ENCODE measurements around the gene P2RY6. TPM values are rescaled to one million over a fixed set of nuclear protein-coding genes. Genes with fewer than 3 reads are reported as not detected.
A peak's percentile ranks its signal among the peaks of the same experiment; 100 is the strongest.

The P2RY6 gene
- total RNA-seq, 2 donors from 2014 or later, result 7.7 to 13.4 TPM

DNA sequence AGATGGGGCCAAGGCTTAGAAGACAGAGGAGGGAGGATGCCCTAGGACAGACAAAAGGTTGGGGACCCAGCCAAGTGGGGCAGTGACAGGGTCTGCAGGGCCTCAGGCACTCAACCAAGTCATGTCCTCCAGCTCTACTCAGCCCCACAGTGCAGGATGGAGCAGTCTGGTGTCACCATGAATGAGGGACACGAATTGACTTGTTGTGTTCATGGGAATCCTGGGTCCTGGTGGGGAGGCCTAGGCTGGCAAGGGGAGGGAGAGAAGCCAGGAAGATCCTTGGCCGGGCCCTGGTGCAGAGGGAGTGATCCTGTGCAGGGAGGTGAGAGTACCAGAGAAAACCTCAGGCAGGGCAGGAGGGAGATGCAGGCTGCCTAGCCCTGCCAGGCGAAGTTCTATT, 12.0 kb downstream of the P2RY6 start:
- ATAC-seq (ENCODE audit: insufficient number of reproducible peaks, low FRiP score, low read depth), result no peak
- Histone ChIP-seq H3K4me1 (ENCODE audit: control insufficient read depth in 1 of 2, low read depth in 2 of 2) (peaks cover 10 to 12% of the 10 kb centered on the region in 2 donors), H3K27me3 (replicated peaks; ENCODE audit: insufficient read depth) (no peaks in the 10 kb centered on the region), H3K4me3 (no peak overlapping the region), H3K36me3 (no peaks in the 10 kb centered on the region), H3K27ac (no peak overlapping the region), H3K9me3 (no peaks in the 10 kb centered on the region)
- DNase-seq (ENCODE audit: low spot score), result no peak
- TF ChIP-seq, protein P1, sequence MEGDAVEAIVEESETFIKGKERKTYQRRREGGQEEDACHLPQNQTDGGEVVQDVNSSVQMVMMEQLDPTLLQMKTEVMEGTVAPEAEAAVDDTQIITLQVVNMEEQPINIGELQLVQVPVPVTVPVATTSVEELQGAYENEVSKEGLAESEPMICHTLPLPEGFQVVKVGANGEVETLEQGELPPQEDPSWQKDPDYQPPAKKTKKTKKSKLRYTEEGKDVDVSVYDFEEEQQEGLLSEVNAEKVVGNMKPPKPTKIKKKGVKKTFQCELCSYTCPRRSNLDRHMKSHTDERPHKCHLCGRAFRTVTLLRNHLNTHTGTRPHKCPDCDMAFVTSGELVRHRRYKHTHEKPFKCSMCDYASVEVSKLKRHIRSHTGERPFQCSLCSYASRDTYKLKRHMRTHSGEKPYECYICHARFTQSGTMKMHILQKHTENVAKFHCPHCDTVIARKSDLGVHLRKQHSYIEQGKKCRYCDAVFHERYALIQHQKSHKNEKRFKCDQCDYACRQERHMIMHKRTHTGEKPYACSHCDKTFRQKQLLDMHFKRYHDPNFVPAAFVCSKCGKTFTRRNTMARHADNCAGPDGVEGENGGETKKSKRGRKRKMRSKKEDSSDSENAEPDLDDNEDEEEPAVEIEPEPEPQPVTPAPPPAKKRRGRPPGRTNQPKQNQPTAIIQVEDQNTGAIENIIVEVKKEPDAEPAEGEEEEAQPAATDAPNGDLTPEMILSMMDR (IDR thresholded peaks at IDR 0.05), result no peak

GRCh38 chr11:73285721-73286120, 13.6 kb downstream of the P2RY6 start:
- H3K36me3 ChIP-seq, result no peaks in the 10 kb centered on the region
- H3K4me1 ChIP-seq (ENCODE audit: control insufficient read depth in 1 of 2, low read depth in 2 of 2), result peaks cover 17 to 18% of the 10 kb centered on the region in 2 donors
- TF ChIP-seq, protein P1 (IDR thresholded peaks at IDR 0.05), result no peak
- ATAC-seq (ENCODE audit: insufficient number of reproducible peaks, low FRiP score, low read depth), result no peak
- DNase-seq (ENCODE audit: low spot score), result no peak
- H3K27me3 ChIP-seq (replicated peaks; ENCODE audit: insufficient read depth), result no peaks in the 10 kb centered on the region
- H3K27ac ChIP-seq, result no peak overlapping the region
- no peaks in the 10 kb centered on the region for H3K9me3 ChIP-seq
- H3K4me3 ChIP-seq, result no peak overlapping the region

DNA sequence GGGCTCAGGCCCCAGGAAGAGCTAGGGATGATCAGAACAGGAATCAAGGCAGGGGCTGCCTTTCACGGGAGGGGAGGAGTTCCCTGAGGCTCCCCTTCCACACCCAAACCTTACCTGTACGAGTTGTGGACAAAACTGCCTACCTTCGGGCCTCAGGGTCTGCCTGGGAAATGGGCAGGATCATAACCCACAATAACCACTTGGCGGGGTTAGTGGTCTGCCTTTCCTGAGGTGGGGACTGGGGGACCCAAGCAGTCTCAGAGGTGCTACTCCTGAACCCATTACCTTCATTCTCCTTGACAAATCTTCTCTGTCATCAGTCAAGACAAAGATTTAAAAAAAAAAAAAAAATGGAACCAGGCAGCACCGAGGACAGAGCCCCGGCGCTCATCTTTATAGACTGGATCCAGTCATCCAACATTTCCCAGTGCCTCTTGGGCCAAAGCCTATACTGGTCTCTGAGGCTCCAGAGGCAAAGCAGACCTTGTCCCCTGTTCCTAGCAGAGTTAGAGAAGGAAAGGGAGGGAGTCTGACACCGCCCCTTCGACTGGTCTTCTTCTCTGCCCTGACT, 14.2 kb downstream of the P2RY6 start:
- Histone ChIP-seq H3K4me3 (no peak overlapping the region), H3K4me1 (ENCODE audit: control insufficient read depth in 1 of 2, low read depth in 2 of 2) (peaks cover 17 to 18% of the 10 kb centered on the region in 2 donors), H3K27me3 (replicated peaks; ENCODE audit: insufficient read depth) (no peaks in the 10 kb centered on the region), H3K9me3 (no peaks in the 10 kb centered on the region), H3K27ac (no peak overlapping the region), H3K36me3 (no peaks in the 10 kb centered on the region)
- TF ChIP-seq, protein P1 (IDR thresholded peaks at IDR 0.05), result no peak
- no peak for ATAC-seq (ENCODE audit: insufficient number of reproducible peaks, low FRiP score, low read depth)
- DNase-seq (ENCODE audit: low spot score), result no peak

- ATAC-seq (ENCODE audit: insufficient number of reproducible peaks, low FRiP score, low read depth), result no peak
- H3K9me3 ChIP-seq, result no peaks in the 10 kb centered on the region
- no peak overlapping the region for H3K4me3 ChIP-seq
- H3K4me1 ChIP-seq (ENCODE audit: control insufficient read depth in 1 of 2, low read depth in 2 of 2), result peaks cover 17 to 18% of the 10 kb centered on the region in 2 donors
- no peak overlapping the region for H3K27ac ChIP-seq
- no peaks in the 10 kb centered on the region for H3K27me3 ChIP-seq (replicated peaks; ENCODE audit: insufficient read depth)
- TF ChIP-seq, protein P1 (IDR thresholded peaks at IDR 0.05), result no peak
- DNase-seq (ENCODE audit: low spot score), result no peak
- no peaks in the 10 kb centered on the region for H3K36me3 ChIP-seq
Measured at GRCh38 chr11:73287400-73288101, 15.4 kb downstream of the P2RY6 start.

- H3K4me1 ChIP-seq (ENCODE audit: control insufficient read depth in 1 of 2, low read depth in 2 of 2), result peaks cover 15 to 18% of the 10 kb centered on the region in 2 donors
- H3K4me3 ChIP-seq, result no peak overlapping the region
- DNase-seq (ENCODE audit: low spot score), result no peak
- H3K27me3 ChIP-seq (replicated peaks; ENCODE audit: insufficient read depth), result no peaks in the 10 kb centered on the region
- H3K9me3 ChIP-seq, result no peaks in the 10 kb centered on the region
- H3K36me3 ChIP-seq, result no peaks in the 10 kb centered on the region
- no peak for ATAC-seq (ENCODE audit: insufficient number of reproducible peaks, low FRiP score, low read depth)
- peak overlapping the region; percentile 73 to 80 for H3K27ac ChIP-seq
- TF ChIP-seq, protein P1 (IDR thresholded peaks at IDR 0.05), result no peak
Measured at GRCh38 chr11:73288192-73288872, 16.2 kb downstream of the P2RY6 start.
